Vagina (tissue), 2 donors: ENCODE measurements around the gene DPY19L1.

Source experiments
- POLR2A ChIP-seq, 2 donors: fragments of 450-650 bp; IDR thresholded peaks; one replicate each; pipeline ENCODE4 v1.6.1; 2017; ENCODE audit warnings: antibody characterized with exemption in 2 of 2, mild to moderate bottlenecking in 2 of 2, moderate library complexity in 2 of 2
- TF ChIP-seq, protein P1 (sequence below), 3 experiments: fragments of 450-650 bp in 2 of 3; fragments of 200-600 bp in 1 of 3; sonication (generic) in 1 of 3; IDR thresholded peaks; one replicate each; pipeline ENCODE4 v1.5.1; 2017 to 2019; ENCODE audit warnings: antibody characterized with exemption in 3 of 3, mild to moderate bottlenecking in 2 of 3, moderate library complexity in 2 of 3

DNA sequence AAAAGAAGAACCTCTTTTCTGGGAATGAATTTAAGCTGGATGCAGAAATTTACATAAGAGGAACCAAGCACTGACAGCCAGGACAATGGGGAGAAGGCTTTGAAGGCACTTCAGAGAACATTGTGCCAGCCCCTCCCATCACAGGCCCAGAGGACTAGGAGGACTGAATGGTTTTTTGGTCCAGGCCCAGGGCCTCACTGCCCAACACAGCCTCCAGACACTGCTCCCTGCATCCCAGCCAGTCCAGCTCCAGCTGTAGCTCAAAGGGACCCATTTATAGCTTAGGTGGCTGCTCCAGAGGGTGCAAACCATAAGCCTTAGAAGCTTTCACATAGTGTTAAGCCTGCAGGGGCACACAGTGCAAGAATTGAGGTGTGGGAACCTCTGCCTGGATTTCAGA is 142.1 kb downstream of the DPY19L1 start:
- TF ChIP-seq POLR2A (IDR thresholded peaks at IDR 0.05): no peak
- TF ChIP-seq, protein P1, sequence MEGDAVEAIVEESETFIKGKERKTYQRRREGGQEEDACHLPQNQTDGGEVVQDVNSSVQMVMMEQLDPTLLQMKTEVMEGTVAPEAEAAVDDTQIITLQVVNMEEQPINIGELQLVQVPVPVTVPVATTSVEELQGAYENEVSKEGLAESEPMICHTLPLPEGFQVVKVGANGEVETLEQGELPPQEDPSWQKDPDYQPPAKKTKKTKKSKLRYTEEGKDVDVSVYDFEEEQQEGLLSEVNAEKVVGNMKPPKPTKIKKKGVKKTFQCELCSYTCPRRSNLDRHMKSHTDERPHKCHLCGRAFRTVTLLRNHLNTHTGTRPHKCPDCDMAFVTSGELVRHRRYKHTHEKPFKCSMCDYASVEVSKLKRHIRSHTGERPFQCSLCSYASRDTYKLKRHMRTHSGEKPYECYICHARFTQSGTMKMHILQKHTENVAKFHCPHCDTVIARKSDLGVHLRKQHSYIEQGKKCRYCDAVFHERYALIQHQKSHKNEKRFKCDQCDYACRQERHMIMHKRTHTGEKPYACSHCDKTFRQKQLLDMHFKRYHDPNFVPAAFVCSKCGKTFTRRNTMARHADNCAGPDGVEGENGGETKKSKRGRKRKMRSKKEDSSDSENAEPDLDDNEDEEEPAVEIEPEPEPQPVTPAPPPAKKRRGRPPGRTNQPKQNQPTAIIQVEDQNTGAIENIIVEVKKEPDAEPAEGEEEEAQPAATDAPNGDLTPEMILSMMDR (IDR thresholded peaks at IDR 0.05): no peak
